HG03103 (cell line): ENCODE results near the gene DOLPP1.

ENCODE experiments used
- ATAC-seq: cut with Tn5 transposase; IDR thresholded peaks from one replicate; pipeline ENCODE4 v1.9.1; 2021; ENCODE audit warnings: low read depth; ENCODE audit not compliant: unreplicated experiment

Gene DOLPP1

DNA sequence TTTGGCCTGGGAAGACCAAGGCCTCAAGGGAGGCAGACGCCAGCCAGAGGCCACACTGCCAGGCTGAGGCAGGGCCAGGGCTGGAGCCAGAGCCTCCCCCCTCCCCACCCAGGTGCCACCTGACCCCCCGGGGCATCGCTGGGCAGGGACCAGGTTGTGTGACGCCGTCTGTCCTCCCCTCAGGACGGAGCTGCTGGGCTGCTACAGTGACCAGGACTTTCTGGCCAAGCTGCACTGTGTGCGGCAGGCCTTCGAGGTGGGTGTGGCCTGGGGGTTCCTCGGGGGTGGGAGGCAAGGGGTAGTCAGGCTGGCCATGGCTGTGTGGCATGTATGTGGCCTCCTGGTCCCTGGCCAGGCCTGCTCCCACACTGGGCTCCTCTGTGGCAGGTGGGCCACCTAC, 17.9 kb upstream of the DOLPP1 start:
- ATAC-seq, result no peak

GRCh38 chr9:129064499-129064908, 16.4 kb upstream of the DOLPP1 start:
- no peak for ATAC-seq

- ATAC-seq, result no peak
Observed at GRCh38 chr9:129068110-129068509, 12.8 kb upstream of the DOLPP1 start.

- ATAC-seq, result no peak
Observed at GRCh38 chr9:129068990-129069861, 11.7 kb upstream of the DOLPP1 start.

DNA sequence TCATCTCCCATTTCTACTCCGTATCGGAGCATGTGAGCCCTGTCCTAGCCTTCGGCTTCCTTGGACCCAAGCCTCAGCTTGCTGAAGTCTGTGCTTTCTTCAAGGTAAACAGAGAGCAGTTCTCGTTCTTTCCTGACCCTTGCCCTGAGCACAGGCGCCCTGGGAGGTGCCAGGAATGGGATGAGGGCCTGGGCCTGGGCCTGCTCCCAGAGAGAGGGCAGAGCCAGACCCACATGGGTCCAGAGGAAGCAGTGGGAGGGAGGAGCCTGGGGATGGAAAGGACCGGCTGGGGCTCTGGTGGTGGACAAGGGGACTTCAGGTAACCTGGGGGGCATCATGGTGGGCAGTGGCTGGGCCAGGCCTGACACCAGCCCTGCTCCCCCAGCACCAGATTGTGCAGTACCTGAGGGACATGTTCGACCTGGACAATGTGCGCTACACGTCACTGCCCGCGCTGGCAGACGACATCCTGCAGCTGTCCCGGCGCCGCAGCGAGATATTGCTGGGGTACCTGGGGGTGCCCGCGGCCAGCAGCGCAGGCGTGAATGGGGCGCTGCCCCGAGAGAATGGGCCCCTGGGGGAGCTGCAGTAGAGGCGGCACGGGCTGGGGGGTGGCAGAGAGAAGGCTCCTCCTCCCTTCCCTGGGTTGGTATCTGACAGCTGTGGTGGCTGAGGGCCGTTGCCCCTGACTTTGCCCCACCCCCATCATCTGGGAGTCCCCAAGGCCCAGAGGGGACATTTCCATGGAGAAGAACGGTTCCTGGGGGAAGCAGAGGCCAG, 10.9 kb upstream of the DOLPP1 start:
- ATAC-seq, result no peak

- no peak for ATAC-seq
Observed at GRCh38 chr9:129070696-129071525, 10.0 kb upstream of the DOLPP1 start.

DNA sequence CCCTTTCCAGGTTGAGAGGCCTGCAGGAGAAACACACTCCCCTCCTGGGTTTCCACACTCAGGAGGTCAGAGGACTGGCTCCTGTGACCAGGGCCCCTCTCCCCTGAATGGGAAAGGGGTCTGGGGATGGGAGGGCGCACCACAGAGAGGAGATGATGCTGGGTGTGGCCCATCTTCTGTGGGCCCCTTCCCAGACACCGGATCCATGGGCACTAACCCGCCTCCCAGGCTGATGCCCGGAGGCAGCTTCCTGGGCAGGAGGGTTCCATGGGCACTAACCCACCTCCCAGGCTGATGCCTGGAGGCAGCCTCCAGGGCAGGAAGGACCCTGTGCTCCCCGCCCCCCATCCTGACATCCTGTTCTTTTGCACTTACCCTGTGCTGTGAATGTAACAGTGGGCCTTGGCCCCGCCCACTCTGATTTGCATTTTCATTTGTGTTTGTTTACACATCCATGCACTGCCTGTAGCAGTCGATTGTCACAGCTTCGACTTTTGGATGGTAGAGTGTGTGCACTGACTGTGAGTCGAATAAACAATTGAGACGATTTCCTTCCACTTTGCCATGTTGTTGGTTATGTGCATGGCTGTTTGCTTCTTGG, 9.3 kb upstream of the DOLPP1 start:
- ATAC-seq, result no peak

DNA sequence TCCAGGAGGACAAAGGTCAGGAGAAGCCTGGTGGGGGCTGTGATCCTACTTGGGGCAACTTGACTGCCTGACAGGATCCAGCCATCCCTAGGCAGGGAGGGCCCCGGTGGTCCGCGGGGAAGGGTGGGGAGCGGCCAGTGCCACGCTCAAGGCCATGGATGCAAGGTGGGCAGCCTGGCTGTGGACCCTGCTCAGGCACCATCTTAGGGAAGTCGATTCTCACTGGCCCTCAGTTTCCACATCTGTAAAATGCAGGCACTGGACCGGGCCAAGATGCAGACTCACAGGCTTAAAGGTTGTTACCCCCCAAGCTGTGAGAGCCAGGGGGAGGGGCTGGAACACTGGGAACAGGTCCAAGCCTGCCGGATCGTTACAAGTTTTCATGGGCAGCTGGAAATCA, 8.7 kb upstream of the DOLPP1 start:
- ATAC-seq, result no peak

DNA sequence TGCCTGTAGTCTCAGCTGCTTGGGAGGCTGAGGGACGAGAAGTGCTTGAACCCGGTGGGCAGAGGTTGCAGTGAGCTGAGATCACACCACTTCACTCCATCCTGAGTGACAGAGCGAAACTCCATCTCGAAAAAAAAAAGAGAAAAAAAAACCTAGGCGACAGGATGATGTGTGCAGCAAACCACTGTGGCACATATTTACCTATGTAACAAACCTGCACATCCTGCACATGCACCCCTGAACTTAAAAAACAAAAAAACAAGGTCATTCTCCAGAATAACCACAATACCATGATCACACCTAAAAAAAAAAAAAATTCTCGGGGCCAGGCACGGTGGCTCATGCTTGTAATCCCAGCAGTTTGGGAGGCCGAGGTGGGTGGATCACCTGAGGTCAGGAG, 7.5 kb upstream of the DOLPP1 start:
- no peak for ATAC-seq

DNA sequence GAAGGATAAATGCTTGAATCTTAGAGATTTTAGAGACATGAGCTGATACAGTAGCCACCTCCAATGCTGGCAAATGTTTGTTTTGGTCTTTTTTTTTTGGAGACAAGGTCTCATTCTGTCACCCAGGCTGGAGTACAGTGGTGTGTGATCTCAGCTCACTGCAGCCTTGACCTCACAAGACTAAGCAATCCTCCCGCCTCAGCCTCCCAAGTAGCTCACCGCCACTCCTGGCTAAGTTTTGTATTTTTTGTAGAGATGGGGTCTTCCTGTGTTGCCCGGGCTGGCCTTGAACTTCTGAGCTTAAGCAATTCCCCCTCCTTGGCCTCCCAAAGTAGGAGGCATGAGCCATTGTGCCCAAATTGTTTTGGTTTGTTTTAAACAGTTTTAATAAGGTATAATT, 6.8 kb upstream of the DOLPP1 start:
- ATAC-seq, result no peak

DNA sequence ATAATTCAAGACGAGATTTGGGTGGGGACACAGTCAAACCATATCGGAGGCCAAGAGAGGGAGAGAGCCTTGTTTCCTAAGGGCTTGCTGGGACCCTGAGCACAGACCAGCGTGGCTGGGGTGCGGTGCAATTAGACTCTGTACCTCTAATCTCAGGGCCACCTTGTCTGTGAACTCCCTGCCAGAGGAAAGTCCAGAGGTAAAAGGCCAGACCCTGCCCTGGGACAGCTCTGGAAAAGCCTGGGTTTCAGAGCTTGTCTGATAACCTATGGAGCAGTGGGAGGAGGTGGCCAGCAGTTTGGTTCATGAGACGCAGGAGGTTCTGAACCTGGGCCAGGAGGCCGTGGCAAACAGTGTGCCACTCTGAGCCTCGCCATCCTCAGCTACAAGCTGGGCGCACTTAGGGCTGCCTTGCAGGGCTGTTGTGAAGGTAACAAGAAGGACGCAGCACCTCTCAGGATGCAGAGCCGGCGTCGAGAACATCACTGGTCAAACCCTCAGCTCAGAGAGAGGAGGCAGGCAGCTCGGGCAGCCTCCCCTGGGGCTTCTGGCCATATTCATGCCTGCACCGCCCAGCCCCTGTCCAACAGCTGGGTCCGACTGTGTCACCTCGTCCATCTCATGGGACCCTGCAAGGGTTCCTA, 4.8 kb upstream of the DOLPP1 start:
- ATAC-seq, result no peak

- no peak for ATAC-seq
Observed at GRCh38 chr9:129076640-129077037, 4.3 kb upstream of the DOLPP1 start.

DNA sequence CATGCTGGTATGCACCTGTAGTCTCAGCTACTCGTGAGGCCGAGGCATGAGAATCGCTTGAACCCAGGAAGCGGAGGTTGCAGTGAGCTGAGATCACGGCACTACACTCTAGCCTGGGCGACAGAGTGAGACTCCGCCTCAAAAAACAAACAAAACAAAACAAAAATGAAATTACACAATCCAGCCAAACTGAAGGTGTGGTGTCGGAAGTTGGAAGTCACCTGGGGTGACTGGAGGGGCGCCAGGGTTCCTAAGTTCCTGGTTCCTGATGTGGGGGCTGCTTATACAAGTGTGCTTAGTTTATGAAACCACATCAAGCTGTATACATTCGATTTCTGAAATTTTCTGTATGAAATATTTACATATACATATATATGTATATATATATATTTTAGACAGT, 3.7 kb upstream of the DOLPP1 start:
- no peak for ATAC-seq

GRCh38 chr9:129078691-129079503, 2.0 kb upstream of the DOLPP1 start:
- ATAC-seq, result no peak

- no peak for ATAC-seq
Observed at GRCh38 chr9:129079829-129080228, 1.1 kb upstream of the DOLPP1 start.

GRCh38 chr9:129080298-129080600, 662 bp upstream of the DOLPP1 start:
- ATAC-seq, result no peak

DNA sequence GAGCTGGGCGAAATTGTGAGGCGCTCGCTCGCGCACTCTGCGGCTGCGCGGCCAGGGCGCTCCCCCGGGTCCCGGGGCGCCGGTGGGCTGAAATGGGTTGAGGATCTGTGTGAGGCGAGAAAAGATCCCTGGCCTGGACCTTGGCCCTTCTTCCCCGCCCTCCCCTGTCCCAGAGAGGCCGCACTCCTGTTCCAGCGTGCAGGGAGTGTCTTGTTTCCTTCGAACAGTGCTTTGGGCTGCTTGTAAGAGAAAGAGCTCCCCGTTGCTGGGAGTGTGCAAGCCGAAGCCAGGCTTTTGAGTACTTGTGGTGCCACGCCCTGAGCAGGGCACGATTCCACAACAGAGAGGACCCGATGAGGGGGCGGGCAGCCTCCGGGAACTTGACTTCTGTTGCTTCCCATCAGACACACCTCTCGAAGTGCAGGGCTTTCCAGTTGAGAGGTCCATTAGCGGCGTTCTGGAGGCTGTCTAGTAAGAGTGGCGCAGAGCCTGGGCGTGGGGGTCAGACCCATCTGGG, 535 bp downstream of the DOLPP1 start:
- no peak for ATAC-seq

- no peak for ATAC-seq
Observed at GRCh38 chr9:129084087-129084486, 3.2 kb downstream of the DOLPP1 start.

- no peak for ATAC-seq
Observed at GRCh38 chr9:129089246-129089645, 8.3 kb downstream of the DOLPP1 start.
